Measurements from ENCODE around the gene ATF7IP2.
"Not testable (repeated sequence)": the region's sequence is repeated elsewhere in the genome, so short reads cannot be mapped to it uniquely, and the experiment has no call there.

Gene ATF7IP2

DNA sequence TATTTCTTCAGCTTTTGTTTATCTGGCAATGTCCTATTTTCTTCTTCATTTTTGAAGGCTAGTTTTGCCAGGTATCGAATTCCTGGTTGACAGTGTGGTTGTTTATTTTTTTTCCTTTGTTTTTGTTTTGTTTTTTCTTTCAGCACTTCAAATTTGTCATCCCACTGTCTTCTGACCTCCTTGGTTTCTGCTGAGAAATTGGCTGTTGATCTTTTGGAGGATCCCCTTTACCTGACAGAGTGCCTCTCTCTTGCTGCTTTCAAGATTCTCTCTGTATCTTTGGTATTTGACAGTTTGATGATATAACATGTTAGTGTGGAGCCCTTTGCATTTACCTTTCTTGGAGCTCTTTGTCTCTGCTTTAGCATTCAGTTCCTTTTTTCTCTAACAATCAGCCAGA lies 9.6 kb upstream of the ATF7IP2 start:
- DNase-seq: no peak

DNA sequence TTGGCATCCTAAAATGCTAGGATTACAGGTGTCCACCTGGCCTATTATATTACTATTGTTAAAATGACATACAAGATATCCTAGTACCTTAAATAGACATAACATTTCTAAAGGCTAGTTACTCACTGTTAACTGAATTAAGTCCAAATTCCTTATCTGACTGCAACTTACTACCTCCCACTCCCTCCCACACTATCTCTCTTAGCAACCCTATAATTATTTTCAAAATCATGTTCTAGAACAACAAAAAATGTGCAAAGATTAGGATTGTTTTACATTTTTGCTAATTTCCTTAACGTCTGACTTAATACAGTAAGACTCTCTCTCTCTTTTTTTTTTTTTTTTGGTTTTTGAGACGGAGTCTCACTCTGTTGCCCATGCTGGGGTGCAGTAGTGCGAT lies 2.2 kb upstream of the ATF7IP2 start:
- no peak for DNase-seq

DNA sequence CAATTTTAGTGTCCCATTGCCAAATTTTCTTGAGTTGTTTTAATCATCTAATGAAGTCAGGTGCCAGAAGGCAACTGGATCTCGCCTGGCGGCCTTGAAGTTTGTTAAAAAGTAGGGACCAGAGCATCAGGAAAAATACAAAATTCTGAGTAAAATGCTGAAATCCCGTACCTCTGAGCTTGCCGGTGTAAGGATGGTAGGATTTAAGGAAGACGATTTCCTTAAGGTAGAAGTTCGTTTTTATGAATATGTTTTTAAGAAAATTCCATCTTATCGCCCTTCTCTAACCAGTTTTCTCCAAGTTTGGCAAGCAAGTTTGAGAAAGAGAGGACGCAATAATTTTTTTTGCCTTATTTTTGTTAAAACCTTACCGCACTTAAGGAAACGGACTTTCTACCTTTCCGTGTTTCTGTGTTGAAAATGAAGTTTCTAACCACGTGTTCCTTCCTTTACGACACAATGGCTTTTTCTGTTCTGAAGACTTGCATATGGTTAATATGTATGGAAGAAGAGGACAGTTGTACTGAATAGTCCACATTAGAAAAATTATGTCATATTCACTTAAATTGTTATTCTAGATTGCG lies 748 bp downstream of the ATF7IP2 start:
- DNase-seq: no peak

DNA sequence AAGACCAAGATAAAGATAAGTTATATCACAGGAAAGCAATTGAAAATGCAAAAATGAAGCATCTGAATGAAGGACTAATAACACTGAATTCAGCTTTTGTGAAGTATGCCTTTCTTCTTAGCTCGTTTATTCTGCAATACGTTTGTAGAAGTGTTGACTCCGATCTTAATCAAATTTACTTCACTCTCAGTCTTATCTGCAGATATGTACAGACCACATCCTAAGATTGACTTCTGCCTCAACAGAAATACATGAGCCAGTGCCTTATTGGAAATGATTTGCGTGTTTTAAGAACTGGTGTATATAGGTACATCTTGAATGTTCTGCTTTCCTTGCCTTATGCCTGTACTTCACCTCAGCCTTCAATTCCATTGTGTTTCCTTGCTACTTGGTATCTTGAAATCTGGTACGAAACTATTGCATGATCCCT lies 1.3 kb downstream of the ATF7IP2 start:
- no peak for DNase-seq

DNA sequence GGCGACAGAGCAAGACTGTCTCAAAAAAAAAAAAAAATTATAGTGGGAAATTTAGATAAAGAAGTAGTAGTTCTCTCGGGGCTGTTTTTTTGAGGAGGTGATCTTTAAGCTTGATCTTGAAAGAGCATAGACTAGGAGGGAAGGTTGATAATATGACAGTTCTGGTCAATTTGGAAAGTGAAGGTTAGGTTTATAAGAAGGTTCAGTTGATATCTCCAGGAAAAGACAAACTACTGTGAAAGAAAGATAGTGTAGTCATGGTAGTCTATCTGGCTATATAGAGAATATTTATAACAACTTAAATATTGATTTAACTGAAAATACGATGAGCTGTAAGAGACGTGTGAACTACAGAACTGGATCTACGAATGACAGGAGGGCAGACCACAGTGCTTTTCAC lies 3.1 kb downstream of the ATF7IP2 start:
- no peak for DNase-seq

DNA sequence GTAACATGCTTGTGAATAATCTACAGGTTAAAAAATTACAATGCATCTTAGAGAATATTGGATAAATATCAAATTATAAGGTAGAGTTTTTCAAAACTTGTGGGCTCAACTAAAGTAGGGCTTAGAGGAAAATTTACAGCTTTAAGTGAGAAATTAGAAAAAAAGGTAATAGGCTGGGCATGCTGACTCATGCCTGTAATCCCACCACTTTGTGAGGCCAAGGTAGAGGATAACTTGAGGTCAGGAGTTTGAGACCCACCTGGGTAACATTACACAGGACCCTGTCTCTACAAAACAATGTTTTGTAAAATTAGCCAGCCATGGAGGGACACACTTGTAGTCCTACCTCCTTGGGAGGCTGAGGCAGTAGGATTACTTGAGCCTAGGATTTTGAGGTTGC lies 4.5 kb downstream of the ATF7IP2 start:
- DNase-seq: no peak

DNA sequence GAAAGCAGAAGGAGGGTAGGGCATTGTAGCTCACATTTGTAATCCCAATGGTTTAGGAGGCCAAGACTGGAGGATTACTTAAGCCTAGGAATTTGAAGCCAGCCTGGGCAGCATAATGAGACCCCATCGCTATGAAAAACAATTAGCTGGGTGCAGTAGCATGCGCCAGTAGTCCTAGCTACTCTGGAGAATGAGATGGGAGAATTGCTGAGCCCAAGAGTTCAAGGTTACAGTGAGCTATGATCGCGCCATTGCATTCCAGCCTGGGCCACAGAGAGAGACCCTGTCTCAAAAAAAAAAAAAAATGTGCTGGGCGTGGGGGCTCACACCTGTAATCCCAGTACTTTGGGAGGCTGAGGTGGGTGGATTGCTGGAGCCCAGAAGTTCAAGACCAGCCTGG lies 5.0 kb downstream of the ATF7IP2 start:
- DNase-seq: no peak

DNA sequence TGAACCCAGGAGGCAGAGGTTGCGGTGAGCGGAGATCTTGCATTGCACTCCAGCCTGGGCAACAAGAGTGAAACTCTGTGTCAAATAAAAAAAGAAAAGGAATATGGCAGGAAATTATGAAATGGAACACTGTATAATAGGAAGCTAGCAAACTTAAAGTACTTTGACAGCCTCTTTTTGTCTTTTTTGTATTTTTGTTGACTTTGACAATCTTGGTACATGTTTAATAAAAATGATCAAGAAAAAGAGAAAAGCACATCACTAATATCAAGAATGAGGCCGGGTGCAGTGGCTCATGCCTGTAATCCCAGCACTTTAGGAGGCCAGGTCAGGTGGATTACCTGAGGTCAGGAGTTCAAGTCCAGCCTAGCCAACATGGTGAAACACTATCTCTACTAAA lies 5.5 kb downstream of the ATF7IP2 start:
- no peak for DNase-seq

DNA sequence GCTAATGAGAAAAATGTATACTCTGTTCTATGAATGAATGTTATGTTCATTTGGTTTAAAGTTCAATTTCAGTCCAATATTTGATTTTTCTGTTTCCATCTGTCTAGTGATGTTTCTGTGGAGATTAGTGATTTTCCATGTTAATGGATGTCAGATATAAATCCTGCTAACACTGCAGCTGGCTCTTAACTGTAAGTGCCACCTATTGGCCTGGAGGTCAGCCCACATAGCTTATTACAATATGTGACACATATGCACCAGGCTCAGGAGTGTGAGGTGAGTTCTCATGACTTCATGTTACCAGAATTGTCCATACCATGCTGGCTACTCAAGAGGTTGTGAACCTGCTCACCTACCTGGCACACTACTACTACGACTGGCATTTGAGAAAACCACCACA lies 17.1 kb downstream of the ATF7IP2 start:
- DNase-seq: no peak

DNA sequence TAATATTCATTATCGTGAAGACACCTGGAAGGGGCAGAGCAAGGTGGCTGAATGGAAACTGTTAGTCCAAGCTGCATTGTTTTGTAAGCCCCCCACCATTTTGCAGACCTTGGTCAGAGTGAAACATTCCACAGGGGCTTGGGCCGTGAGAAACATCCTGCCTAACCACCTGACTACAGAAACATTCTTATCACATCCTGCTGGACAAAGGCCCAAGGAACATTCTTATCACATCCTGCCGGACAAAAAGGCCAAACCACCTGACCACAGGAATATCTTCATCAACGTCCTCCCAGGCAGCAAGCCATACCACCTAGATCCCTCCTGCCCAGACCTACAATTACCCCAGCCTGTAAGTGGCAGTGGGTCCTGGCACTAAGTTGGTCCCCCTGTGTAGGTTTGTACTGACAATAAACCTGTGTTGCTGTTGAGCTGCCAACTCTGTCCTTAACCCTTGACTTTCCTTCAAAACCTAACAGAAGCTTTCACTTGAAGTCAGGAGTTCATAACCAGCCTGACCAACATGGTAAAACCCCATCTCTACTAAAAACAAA lies 19.6 kb downstream of the ATF7IP2 start:
- no peak for DNase-seq

DNA sequence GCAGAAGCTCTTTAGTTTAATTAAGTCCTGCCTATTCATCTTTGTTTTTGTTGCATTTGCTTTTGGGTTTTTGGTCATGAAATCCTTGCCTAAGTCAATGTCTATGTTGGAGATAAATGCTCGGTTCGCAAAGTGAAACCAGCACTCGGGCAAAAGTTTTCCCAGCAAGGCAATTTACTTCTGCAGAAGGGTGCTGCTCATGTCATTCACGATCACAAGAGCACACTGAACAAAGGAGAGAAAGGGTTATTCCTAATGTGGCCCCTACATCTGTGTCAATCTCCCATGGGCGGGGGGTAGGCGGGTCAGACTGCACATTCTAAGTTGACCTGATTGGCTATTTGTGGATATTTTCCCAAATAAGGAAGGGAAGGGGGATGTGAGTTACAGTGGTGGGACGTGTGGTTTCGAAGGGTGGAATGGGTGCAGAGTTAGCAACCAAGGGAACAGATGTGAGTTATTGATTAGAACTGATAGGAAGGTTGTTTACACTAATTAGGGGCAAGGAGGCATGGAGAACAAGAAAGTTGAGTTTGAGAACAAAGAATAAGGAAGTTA lies 23.0 kb downstream of the ATF7IP2 start:
- no peak for DNase-seq

DNA sequence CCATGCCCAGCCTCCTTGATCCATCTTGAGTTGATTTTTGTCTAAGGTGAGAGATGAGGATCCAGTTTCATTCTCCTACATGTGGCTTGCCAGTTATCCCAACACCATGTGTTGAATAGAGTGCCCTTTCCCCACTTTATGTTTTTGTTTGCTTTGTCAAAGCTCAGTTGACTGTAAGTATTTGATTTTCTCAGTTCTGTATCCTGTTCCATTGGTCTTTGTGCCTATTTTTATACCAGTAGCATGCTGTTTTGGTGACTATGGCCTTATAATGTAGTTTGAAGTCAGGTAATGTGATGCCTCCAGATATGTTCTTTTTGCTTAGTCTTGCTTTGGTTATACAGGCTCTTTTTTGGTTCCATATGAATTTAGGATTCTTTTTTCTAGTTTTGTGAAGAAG lies 23.9 kb downstream of the ATF7IP2 start:
- not testable (repeated sequence) for DNase-seq

DNA sequence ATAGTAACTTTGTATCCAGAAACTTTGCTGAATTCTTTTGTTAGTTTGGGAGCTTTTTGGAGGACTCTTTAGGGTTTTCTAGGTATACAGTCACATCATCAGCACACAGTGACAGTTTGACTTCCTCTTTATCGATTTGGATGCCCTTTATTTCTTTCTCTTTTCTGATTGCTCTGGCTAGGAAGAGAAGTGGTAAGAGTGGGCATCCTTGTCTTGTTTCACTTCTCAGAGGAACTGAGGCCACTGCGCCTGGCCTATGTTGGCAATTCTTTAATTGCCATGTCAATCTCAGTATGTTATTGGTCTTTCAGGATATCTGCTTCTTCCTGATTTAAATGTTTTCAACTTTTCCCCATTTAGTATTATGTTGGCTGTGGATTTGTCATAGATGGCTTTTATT lies 24.6 kb downstream of the ATF7IP2 start:
- no peak for DNase-seq

DNA sequence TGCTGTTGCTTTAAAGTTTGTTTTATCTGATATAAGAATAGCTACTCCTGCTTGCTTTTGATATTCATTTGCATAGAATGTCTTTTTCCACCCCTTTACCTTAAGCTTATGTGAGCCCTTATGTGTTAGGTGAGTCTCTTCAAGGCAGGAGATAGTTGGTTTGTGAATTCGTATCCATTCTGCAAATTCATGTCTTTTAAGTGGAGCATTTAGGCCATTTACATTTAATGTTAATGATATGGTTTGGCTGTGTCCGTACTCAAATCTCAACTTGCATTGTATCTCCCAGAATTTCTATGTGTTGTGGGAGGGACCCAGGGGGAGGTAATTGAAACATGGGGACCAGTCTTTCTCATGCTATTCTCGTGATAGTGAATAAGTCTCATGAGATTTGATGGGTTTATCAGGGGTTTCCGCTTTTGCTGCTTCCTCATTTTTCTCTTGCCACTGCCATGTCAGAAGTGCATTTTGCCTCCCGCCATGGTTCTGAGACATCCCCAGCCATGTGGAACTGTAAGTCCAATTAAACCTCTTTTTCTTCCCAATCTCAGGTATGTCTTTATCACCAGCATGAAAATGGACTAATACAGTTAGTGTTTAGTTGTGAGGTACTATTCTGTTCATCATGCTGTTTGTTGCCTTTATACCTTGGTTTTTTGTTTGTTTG lies 27.2 kb downstream of the ATF7IP2 start:
- DNase-seq: no peak

DNA sequence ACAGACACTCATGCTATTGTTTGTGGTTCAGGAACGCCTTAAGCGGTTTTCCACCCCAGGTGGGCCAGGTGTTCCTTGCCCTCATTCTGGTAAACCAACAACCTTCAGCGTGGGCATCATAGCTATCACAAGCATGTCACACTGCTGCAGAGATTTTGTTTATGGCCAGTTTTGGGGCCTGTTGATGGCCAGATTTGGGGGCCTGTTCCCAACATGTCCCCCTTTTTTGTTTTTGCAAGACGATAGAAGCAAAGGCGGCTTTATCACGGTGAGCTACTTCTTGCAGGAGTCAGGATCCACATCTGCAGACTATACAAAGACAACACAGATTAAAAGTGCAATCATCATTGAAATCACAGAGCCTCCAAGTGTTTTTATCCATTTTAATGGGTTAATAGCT lies 32.3 kb downstream of the ATF7IP2 start:
- not testable (repeated sequence) for DNase-seq

DNA sequence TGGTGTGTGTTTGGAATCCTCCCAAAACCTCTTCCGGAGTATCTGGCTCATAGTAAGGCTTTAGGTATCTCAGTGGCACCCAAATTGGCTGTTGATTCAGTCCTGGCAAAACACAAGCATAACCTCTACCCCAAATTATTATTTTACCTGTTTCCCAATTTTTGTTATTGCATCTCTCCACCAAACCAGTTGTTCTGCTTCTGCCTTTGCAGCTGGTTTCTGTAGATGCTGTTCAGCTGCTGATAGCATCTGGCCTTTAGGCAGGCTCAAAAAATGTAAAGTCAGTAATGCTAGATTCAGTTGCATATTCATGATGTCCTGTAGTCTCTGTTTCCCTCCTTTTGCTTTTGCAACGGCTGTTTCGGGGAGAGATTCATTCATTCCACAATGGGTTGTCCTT lies 33.8 kb downstream of the ATF7IP2 start:
- no peak for DNase-seq

DNA sequence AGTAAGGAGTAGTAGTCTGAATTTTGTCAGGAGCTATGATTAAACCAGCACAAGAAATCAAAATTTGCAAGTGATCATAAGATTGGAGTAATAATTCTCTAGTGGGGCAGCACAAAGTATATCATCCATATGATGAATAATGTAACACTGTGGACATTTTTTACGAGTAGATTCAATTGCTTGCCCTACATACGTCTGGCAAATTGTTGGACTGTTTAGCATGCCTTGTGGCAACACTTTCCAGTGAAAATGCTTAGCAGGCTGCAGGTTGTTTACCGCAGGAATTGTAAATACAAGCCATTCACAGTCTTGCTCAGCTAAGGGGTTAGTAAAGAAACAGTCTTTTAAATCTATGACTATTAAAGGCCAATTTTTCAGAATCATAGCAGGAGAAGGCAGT lies 35.7 kb downstream of the ATF7IP2 start:
- no peak for DNase-seq

DNA sequence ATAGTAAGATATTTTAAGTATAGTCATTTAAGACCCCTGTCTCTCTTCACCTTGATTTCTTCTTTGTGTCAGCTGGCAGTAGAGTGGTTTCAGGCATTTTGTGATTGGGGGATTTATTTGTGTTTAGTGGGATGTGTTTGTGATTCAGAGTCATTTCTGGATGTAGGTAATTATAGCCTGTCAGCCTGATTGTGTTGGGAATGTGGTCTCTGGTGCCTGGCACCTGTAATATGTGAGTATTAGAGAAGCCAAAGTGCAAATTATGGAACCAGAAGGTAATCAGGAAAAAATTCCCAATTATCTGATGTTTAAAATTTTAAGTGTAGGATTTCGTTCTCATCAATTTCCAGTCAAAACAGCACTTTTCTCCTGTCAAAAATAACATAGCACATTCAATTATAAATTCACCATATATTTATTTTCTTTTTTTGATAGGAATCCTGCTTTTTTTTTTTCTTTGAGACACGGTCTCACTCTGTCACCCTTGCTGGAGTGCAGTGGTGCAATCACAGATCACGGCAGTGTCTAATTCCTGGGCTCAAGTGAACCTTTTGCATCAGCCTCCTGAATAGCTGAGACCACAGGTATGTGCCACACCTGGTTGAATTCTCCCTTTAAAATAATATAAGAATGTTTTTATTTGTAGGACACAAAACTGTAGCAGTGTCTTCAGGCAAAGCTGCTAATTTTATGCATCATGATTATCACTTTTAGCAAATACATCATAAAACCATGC lies 42.7 kb downstream of the ATF7IP2 start:
- DNase-seq: no peak

DNA sequence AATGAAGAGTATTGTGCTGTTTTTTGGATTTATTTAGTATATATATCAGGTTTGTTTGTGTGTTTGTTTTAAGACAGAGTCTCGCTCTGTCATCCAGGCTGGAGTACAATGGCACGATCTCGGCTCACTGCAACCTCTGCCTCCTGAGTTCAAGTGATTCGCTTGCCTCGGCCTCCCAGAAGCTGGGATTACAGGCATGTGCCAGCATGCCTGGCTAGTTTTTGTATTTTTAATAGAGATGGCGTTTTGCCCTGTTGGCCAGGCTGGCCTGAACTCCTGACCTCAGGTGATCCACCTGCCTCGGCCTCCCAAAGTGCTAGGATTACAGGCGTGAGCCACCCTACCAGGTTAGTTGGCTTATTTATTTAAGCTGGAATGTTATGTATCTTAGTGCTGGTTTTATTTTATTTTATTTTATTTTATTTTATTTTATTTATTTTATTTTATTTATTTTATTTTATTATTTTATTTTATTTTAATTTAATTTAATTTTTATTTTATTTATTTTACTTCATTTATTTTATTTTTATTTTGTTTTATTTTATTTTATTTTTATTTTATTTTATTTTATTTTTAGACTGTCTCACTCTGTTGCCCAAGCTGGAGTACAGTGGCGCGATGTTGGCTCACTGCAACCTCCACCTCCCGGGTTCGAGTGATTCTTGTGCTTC lies 43.6 kb downstream of the ATF7IP2 start:
- not testable (repeated sequence) for DNase-seq

DNA sequence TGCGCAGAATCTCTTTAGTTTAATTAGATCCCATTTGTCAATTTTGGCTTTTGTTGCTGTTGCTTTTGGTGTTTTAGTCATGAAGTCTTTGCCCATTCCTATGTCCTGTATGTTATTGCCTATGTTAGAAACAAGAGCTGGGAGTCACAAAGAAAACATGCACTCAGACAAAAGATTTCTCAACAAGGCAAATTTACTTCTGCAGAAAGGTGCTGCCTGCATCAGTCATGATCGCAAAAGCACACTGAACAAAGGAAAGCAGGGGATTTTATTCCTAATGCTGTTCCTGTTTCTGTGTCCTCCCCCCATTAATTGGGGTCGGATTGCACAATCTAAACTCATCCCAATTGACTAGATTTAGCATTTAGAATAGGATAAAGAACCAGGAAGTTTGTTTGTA lies 55.9 kb downstream of the ATF7IP2 start:
- DNase-seq: no peak

DNA sequence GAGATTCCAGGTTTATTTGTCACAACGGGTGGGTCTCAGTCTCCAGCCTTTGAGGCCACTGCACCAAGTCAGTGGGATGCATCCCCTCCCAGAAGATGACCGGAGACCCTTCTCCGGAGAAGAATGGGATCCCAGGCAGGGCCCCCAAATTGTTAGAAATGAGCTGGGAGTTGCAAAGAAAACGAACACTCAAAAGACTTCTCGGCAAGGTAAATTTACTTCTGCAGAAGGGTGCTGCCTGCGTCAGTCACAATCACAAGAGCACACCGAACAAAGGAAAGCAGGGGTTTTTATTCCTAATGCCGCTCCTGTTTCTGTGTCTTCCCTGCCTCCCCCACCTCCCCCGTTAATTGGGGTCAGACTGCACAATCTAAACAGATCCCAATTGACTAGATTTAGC lies 61.4 kb downstream of the ATF7IP2 start:
- DNase-seq: no peak

DNA sequence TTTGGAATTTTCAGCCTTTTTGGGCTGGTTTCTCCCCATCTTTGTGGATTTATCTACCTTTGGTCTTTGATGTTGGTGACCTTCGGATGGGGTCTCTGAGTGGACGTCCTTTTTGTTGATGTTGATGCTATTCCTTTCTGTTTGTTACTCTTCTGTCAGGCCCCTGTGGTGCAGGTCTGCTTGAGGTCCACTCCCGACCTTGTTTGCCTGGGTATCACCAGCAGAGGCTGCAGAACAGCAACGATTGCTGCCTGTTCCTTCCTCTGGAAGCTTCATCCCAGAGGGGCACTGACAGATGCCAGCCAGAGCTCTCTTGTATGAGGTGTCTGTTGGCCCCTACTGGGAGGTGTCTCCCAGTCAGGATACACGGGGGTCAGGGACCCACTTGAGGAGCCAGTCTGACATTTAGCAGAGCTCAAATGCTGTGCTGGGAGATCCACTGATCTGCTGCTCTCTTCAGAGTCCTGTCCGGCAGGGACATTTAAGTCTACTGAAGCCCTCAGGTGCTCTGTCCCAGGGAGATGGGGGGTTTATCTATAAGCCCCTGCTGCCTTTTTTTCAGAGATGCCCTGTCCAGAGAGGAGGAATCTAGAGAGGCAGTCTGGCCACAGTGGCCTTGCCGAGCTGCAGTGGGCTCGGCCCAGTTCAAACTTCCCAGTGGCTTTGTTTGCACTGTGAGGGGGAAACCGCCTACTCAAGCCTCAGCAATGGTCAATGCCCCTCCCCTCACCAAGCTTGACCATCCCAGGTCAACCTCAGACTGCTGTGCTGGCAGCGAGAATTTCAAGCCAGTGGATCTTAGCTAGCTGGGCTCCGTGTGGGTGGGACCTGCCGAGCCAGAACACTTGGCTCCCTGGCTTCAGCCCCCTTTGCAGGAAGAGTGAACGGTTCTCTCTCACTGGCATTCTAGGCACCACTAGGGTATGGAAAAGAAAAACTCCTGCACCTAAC lies 66.6 kb downstream of the ATF7IP2 start:
- DNase-seq: not testable (repeated sequence)

All from NCI-H2029 (cell line).